HCT116 (cell line): ENCODE results near the gene FCN3.

Experiments
- CEBPB ChIP-seq: IDR thresholded peaks from 2 replicates; pipeline ENCODE4 v1.6.1; 2012; ENCODE audit warnings: low read depth
- CTCF ChIP-seq, 3 experiments: fragments of 200-600 bp in 1 of 3; sonication (generic) in 1 of 3; IDR thresholded peaks in 2 of 3; conservative IDR thresholded peaks in 1 of 3; 2 replicates each; pipeline ENCODE4 v1.5.1; 2012 to 2017; ENCODE audit warnings: low read depth in 2 of 3, low read length in 2 of 3, antibody characterized with exemption in 1 of 3, borderline replicate concordance in 1 of 3, control low read depth in 1 of 3, mild to moderate bottlenecking in 1 of 3, mixed read lengths in 1 of 3, mixed run types in 1 of 3, moderate library complexity in 1 of 3; ENCODE audit not compliant: insufficient read depth in 1 of 3
- EGR1 ChIP-seq: IDR thresholded peaks from 2 replicates; pipeline ENCODE4 v1.6.1; 2012; ENCODE audit warnings: low read depth
- EZH2 ChIP-seq: fragments of 200-600 bp; sonication (generic); IDR thresholded peaks from 2 replicates; pipeline ENCODE4 v1.6.1; 2017; ENCODE audit warnings: antibody characterized with exemption, mixed run types
- EZH2phosphoT487 ChIP-seq: fragments of 200-600 bp; IDR thresholded peaks from 2 replicates; pipeline ENCODE4 v1.6.1; 2018; ENCODE audit warnings: antibody characterized with exemption, borderline replicate concordance
- POLR2A ChIP-seq: IDR thresholded peaks from 2 replicates; pipeline ENCODE4 v1.7.0; 2011; ENCODE audit warnings: borderline replicate concordance; ENCODE audit not compliant: insufficient read depth, insufficient read length; ENCODE audit errors: extremely low read depth
- POLR2AphosphoS5 ChIP-seq: IDR thresholded peaks from 2 replicates; pipeline ENCODE4 v1.6.1; 2011; ENCODE audit warnings: mild to moderate bottlenecking, low read depth, low read length, moderate library complexity
- RAD21 ChIP-seq: IDR thresholded peaks from 2 replicates; pipeline ENCODE4 v1.6.1; 2012; ENCODE audit warnings: low read depth, mild to moderate bottlenecking
- SP1 ChIP-seq: IDR thresholded peaks from 2 replicates; pipeline ENCODE4 v1.6.1; 2012; ENCODE audit warnings: low read depth
- TCF7L2 ChIP-seq: IDR thresholded peaks from 2 replicates; pipeline ENCODE4 v1.7.0; 2011; ENCODE audit warnings: borderline replicate concordance, inconsistent platforms; ENCODE audit not compliant: insufficient read depth, insufficient read length; ENCODE audit errors: extremely low read depth
- YY1 ChIP-seq: IDR thresholded peaks from 2 replicates; pipeline ENCODE4 v1.6.1; 2011; ENCODE audit warnings: low read length, low read depth, moderate library complexity, mild to moderate bottlenecking; ENCODE audit not compliant: insufficient replicate concordance; ENCODE audit errors: extremely low read depth
- ZBTB33 ChIP-seq: IDR thresholded peaks from 2 replicates; pipeline ENCODE4 v1.6.1; 2011; ENCODE audit warnings: mild to moderate bottlenecking, low read length, moderate library complexity; ENCODE audit not compliant: insufficient replicate concordance; ENCODE audit errors: extremely low read depth
- TF ChIP-seq, protein P1 (sequence below): IDR thresholded peaks from 2 replicates; pipeline ENCODE4 v1.6.1; 2012
- TF ChIP-seq, protein P2 (sequence below): IDR thresholded peaks from 2 replicates; pipeline ENCODE4 v1.6.1; 2012

- TF ChIP-seq POLR2A: peak; percentile 20
- TF ChIP-seq EZH2: no peak
- TF ChIP-seq CTCF (IDR thresholded peaks at IDR 0.05 in 2 of 3, conservative IDR thresholded peaks at IDR 0.05 in 1 of 3; ENCODE audit: borderline replicate concordance in 1 of 3, insufficient read depth in 1 of 3, low read depth in 2 of 3, low read length in 2 of 3): peak in 2 of 3 experiments; percentile 36 to 38; a peak in 3 of 6 replicates
- TF ChIP-seq ZBTB33: no peak
- TF ChIP-seq TCF7L2: no peak
- no peak for TF ChIP-seq SP1
- peak; percentile 78 for TF ChIP-seq POLR2AphosphoS5
- no peak for TF ChIP-seq CEBPB
- no peak for TF ChIP-seq EZH2phosphoT487
- TF ChIP-seq EGR1: peak; percentile 73
- TF ChIP-seq, protein P1, sequence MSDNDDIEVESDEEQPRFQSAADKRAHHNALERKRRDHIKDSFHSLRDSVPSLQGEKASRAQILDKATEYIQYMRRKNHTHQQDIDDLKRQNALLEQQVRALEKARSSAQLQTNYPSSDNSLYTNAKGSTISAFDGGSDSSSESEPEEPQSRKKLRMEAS: peak; percentile 51; the same call in 1 of the 2 replicates
- no peak for TF ChIP-seq RAD21
- no peak for TF ChIP-seq YY1
- TF ChIP-seq, protein P2, sequence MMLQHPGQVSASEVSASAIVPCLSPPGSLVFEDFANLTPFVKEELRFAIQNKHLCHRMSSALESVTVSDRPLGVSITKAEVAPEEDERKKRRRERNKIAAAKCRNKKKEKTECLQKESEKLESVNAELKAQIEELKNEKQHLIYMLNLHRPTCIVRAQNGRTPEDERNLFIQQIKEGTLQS: no peak
Observed at GRCh38 chr1:27366411-27367159, 8.0 kb downstream of the FCN3 start, which contains the start of gene MAP3K6.
